HEK293 (cell line): ENCODE results near the gene ITGB8.

Experiments
- CTCF ChIA-PET: fragments of 350-600 bp; formaldehyde crosslinking; extraction: SDS; loops from one replicate; lab custom pipeline; 2021; ENCODE audit warnings: antibody characterized with exemption; lab: Yijun Ruan, JAX
- POLR2A ChIA-PET: fragments of 300-600 bp; formaldehyde crosslinking; extraction: SDS; loops from one replicate; lab custom pipeline; 2020; ENCODE audit warnings: antibody characterized with exemption, inconsistent platforms; lab: Yijun Ruan, JAX
- H3K27ac ChIP-seq: fragments of 200-500 bp; sonication (Bioruptor generic); 2 replicates; pipeline ENCODE4 v1.5.1; 2014; ENCODE audit warnings: low read depth, low read length, control low read depth, inconsistent platforms; ENCODE audit errors: extremely low read depth
- H3K36me3 ChIP-seq, 2 experiments: fragments of 200-500 bp in 1 of 2; sonication (Bioruptor generic) in 1 of 2; 1 replicate in 1 of 2; 2 replicates in 1 of 2; pipeline ENCODE4 v1.5.1; 2014 to 2017; ENCODE audit warnings: inconsistent platforms in 2 of 2, low read length in 2 of 2; ENCODE audit not compliant: control insufficient read depth in 2 of 2, insufficient read depth in 1 of 2
- H3K4me1 ChIP-seq: fragments of 200-500 bp; sonication (Bioruptor generic); 2 replicates; pipeline ENCODE4 v1.5.1; 2014; ENCODE audit warnings: mild to moderate bottlenecking, low read length, inconsistent platforms; ENCODE audit not compliant: control insufficient read depth, insufficient read depth
- H3K4me3 ChIP-seq: 2 replicates; pipeline ENCODE4 v1.5.1; 2011; ENCODE audit warnings: low read depth, mild to moderate bottlenecking, control low read depth, low read length, moderate library complexity
- H3K9me3 ChIP-seq: fragments of 200-500 bp; sonication (Bioruptor generic); 2 replicates; pipeline ENCODE4 v1.5.1; 2014; ENCODE audit warnings: low read depth, low read length, inconsistent platforms; ENCODE audit not compliant: control insufficient read depth, insufficient read depth
- BCL11A ChIP-seq: fragments of 450-650 bp; formaldehyde crosslinking; IDR thresholded peaks from 2 replicates; pipeline ENCODE4 v1.5.1; 2016; ENCODE audit warnings: low read depth, missing biosample characterization, missing genetic modification characterization
- EGR2 ChIP-seq: fragments of 450-650 bp; formaldehyde crosslinking; IDR thresholded peaks from 2 replicates; pipeline ENCODE4 v1.5.1; 2016; ENCODE audit warnings: low read depth, missing biosample characterization, missing genetic modification characterization
- ELK4 ChIP-seq: IDR thresholded peaks from 2 replicates; pipeline ENCODE4 v1.6.1; 2011; ENCODE audit warnings: mild to moderate bottlenecking, low read depth, low read length, borderline replicate concordance
- HOXD13 ChIP-seq: sonication (generic); formaldehyde crosslinking; IDR thresholded peaks from 2 replicates; pipeline ENCODE4 v1.8.0; 2022; ENCODE audit warnings: missing genetic modification reagents, borderline replicate concordance
- KLF7 ChIP-seq: fragments of 450-650 bp; formaldehyde crosslinking; IDR thresholded peaks from 2 replicates; pipeline ENCODE4 v1.5.1; 2016; ENCODE audit warnings: missing biosample characterization, missing genetic modification characterization, borderline replicate concordance
- MYNN ChIP-seq: fragments of 450-650 bp; formaldehyde crosslinking; IDR thresholded peaks from 2 replicates; pipeline ENCODE4 v1.5.1; 2016; ENCODE audit warnings: missing biosample characterization, missing genetic modification characterization, borderline replicate concordance
- PATZ1 ChIP-seq: fragments of 450-650 bp; formaldehyde crosslinking; IDR thresholded peaks from 2 replicates; pipeline ENCODE4 v1.5.1; 2016; ENCODE audit warnings: missing biosample characterization, missing genetic modification characterization
- SETDB1 ChIP-seq: IDR thresholded peaks from one replicate; pipeline ENCODE4 v1.6.1; 2017; ENCODE audit warnings: mild to moderate bottlenecking, low read length, moderate library complexity, mixed read lengths; ENCODE audit not compliant: insufficient read length
- TRIM28 ChIP-seq: IDR thresholded peaks from 2 replicates; pipeline ENCODE4 v1.6.1; 2011; ENCODE audit warnings: low read length, control low read depth, borderline replicate concordance
- ZBTB48 ChIP-seq: fragments of 450-650 bp; formaldehyde crosslinking; IDR thresholded peaks from 2 replicates; pipeline ENCODE4 v1.5.1; 2016; ENCODE audit warnings: missing biosample characterization, missing genetic modification characterization
- ZNF121 ChIP-seq: fragments of 450-650 bp; formaldehyde crosslinking; IDR thresholded peaks from 2 replicates; pipeline ENCODE4 v1.5.1; 2016; ENCODE audit warnings: missing biosample characterization, missing genetic modification characterization
- ZNF169 ChIP-seq: fragments of 450-650 bp; formaldehyde crosslinking; IDR thresholded peaks from 2 replicates; pipeline ENCODE4 v1.5.1; 2016; ENCODE audit warnings: missing biosample characterization, missing genetic modification characterization
- ZNF266 ChIP-seq: fragments of 450-650 bp; formaldehyde crosslinking; IDR thresholded peaks from 2 replicates; pipeline ENCODE4 v1.5.1; 2016; ENCODE audit warnings: missing biosample characterization, missing genetic modification characterization, low read depth
- ZNF513 ChIP-seq: fragments of 450-650 bp; IDR thresholded peaks from 2 replicates; pipeline ENCODE4 v1.5.1; 2018; ENCODE audit warnings: missing biosample characterization, missing genetic modification characterization
- ZNF529 ChIP-seq: fragments of 450-650 bp; formaldehyde crosslinking; IDR thresholded peaks from 2 replicates; pipeline ENCODE4 v1.5.1; 2017; ENCODE audit warnings: missing genetic modification characterization, missing biosample characterization; ENCODE audit not compliant: insufficient replicate concordance
- ZNF530 ChIP-seq: fragments of 450-650 bp; formaldehyde crosslinking; IDR thresholded peaks from 2 replicates; pipeline ENCODE4 v1.5.1; 2016; ENCODE audit warnings: low read depth, missing biosample characterization, missing genetic modification characterization
- ZNF548 ChIP-seq: fragments of 450-650 bp; formaldehyde crosslinking; IDR thresholded peaks from 2 replicates; pipeline ENCODE4 v1.5.1; 2016; ENCODE audit warnings: missing biosample characterization, missing genetic modification characterization
- ZNF560 ChIP-seq: fragments of 450-650 bp; formaldehyde crosslinking; IDR thresholded peaks from 2 replicates; pipeline ENCODE4 v1.5.1; 2017; ENCODE audit warnings: missing biosample characterization, missing genetic modification characterization, borderline replicate concordance
- ZNF626 ChIP-seq: fragments of 450-650 bp; sonication (Bioruptor Pico); formaldehyde crosslinking; IDR thresholded peaks from 2 replicates; pipeline ENCODE4 v1.5.1; 2018; ENCODE audit warnings: missing biosample characterization, missing genetic modification characterization, inconsistent platforms
- ZNF654 ChIP-seq: fragments of 450-650 bp; formaldehyde crosslinking; IDR thresholded peaks from 2 replicates; pipeline ENCODE4 v1.5.1; 2016; ENCODE audit warnings: low read depth, missing biosample characterization, missing genetic modification characterization
- ZNF747 ChIP-seq: fragments of 450-650 bp; formaldehyde crosslinking; IDR thresholded peaks from 2 replicates; pipeline ENCODE4 v1.5.1; 2016; ENCODE audit warnings: missing biosample characterization, missing genetic modification characterization
- ZNF791 ChIP-seq: fragments of 450-650 bp; formaldehyde crosslinking; IDR thresholded peaks from 2 replicates; pipeline ENCODE4 v1.5.1; 2016; ENCODE audit warnings: missing biosample characterization, missing genetic modification characterization
- ZSCAN16 ChIP-seq: fragments of 450-650 bp; formaldehyde crosslinking; IDR thresholded peaks from 2 replicates; pipeline ENCODE4 v1.5.1; 2016; ENCODE audit warnings: missing biosample characterization, missing genetic modification characterization
- TF ChIP-seq, protein P1 (sequence below): fragments of 450-650 bp; formaldehyde crosslinking; IDR thresholded peaks from 2 replicates; pipeline ENCODE4 v1.5.0; 2017; ENCODE audit warnings: missing biosample characterization, missing genetic modification characterization, borderline replicate concordance
- TF ChIP-seq, protein P2 (sequence below): fragments of 450-650 bp; formaldehyde crosslinking; IDR thresholded peaks from 2 replicates; pipeline ENCODE4 v1.5.1; 2016; ENCODE audit warnings: missing biosample characterization, missing genetic modification characterization

ITGB8 gene

GRCh38 chr7:20381406-20382034, 50.8 kb downstream of the ITGB8 start:
- Histone ChIP-seq H3K36me3 (no peaks in the 10 kb centered on the region; a peak in 1 of 3 replicates), H3K4me3 (no peak overlapping the region), H3K9me3 (no peaks in the 10 kb centered on the region), H3K4me1 (no peaks in the 10 kb centered on the region), H3K27ac (no peak overlapping the region)
- CTCF ChIA-PET, result interaction anchor here (0.6 kb wide), 1 partner anchor 92 kb away, joined by 3 read pairs; no protein-coding TSS in a partner anchor
- POLR2A ChIA-PET, result no interaction called here
- TF ChIP-seq ZNF266 (tag by site-specific recombination) (no peak), ZSCAN16 (no peak), ZNF791 (tag by site-specific recombination) (no peak), ZBTB48 (tag by site-specific recombination) (no peak), ELK4 (no peak), KLF7 (tag by site-specific recombination) (no peak), TRIM28 (no peak), EGR2 (tag by site-specific recombination) (no peak), MYNN (tag by site-specific recombination) (no peak), SETDB1 (no peak), ZNF513 (no peak), ZNF548 (tag by site-specific recombination) (no peak), ZNF530 (tag by site-specific recombination) (no peak), ZNF121 (no peak)

DNA sequence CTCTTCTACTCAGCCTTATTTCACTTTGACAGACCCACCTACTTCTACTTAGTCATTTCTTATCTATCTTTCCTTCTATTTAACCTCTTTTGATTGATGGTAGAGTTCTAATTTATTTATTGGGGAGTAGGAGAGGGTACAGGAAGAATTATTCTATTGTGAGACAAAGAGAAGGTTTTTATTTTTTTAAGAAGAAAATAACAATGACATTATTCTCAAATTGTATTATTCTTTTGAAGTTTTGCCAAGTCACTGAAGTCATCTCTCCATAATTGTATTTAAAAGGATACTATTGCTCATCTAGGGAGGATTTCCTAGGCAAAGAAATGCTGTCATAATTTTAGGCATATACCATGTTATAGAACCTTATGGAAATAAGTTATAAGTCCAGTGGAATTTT, 52.7 kb downstream of the ITGB8 start:
- H3K9me3 ChIP-seq, result no peaks in the 10 kb centered on the region
- POLR2A ChIA-PET, result no interaction called here
- H3K4me3 ChIP-seq, result no peak overlapping the region
- no peak overlapping the region for H3K27ac ChIP-seq
- no peaks in the 10 kb centered on the region for H3K4me1 ChIP-seq
- CTCF ChIA-PET, result no interaction called here
- H3K36me3 ChIP-seq, result no peaks in the 10 kb centered on the region; a peak in 1 of 3 replicates
- TF ChIP-seq ZNF169 (tag by site-specific recombination), result no peak
- no peak for TF ChIP-seq ZNF529
- no peak for TF ChIP-seq PATZ1
- TF ChIP-seq, protein P1, sequence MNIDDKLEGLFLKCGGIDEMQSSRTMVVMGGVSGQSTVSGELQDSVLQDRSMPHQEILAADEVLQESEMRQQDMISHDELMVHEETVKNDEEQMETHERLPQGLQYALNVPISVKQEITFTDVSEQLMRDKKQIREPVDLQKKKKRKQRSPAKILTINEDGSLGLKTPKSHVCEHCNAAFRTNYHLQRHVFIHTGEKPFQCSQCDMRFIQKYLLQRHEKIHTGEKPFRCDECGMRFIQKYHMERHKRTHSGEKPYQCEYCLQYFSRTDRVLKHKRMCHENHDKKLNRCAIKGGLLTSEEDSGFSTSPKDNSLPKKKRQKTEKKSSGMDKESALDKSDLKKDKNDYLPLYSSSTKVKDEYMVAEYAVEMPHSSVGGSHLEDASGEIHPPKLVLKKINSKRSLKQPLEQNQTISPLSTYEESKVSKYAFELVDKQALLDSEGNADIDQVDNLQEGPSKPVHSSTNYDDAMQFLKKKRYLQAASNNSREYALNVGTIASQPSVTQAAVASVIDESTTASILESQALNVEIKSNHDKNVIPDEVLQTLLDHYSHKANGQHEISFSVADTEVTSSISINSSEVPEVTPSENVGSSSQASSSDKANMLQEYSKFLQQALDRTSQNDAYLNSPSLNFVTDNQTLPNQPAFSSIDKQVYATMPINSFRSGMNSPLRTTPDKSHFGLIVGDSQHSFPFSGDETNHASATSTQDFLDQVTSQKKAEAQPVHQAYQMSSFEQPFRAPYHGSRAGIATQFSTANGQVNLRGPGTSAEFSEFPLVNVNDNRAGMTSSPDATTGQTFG (tag by site-specific recombination), result no peak
- no peak for TF ChIP-seq ZNF626 (tag by site-specific recombination)
- TF ChIP-seq ZNF560 (tag by site-specific recombination), result no peak
- no peak for TF ChIP-seq ZNF747
- TF ChIP-seq, protein P2, sequence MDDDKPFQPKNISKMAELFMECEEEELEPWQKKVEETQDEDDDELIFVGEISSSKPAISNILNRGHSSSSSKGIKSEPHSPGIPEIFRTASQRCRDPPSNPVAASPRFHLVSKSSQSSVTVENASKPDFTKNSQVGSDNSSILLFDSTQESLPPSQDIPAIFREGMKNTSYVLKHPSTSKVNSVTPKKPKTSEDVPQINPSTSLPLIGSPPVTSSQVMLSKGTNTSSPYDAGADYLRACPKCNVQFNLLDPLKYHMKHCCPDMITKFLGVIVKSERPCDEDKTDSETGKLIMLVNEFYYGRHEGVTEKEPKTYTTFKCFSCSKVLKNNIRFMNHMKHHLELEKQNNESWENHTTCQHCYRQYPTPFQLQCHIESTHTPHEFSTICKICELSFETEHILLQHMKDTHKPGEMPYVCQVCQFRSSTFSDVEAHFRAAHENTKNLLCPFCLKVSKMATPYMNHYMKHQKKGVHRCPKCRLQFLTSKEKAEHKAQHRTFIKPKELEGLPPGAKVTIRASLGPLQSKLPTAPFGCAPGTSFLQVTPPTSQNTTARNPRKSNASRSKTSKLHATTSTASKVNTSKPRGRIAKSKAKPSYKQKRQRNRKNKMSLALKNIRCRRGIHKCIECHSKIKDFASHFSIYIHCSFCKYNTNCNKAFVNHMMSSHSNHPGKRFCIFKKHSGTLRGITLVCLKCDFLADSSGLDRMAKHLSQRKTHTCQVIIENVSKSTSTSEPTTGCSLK (tag by site-specific recombination), result no peak
- TF ChIP-seq ZNF654 (tag by site-specific recombination), result no peak
- TF ChIP-seq HOXD13 (CRISPR knock-in tag), result no peak
- TF ChIP-seq BCL11A (tag by site-specific recombination), result no peak
